ENCODE measurements around the gene KCTD15.
A peak's percentile ranks its signal among the peaks of the same experiment; 100 is the strongest.

KCTD15 gene, protein sequence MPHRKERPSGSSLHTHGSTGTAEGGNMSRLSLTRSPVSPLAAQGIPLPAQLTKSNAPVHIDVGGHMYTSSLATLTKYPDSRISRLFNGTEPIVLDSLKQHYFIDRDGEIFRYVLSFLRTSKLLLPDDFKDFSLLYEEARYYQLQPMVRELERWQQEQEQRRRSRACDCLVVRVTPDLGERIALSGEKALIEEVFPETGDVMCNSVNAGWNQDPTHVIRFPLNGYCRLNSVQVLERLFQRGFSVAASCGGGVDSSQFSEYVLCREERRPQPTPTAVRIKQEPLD

DNA sequence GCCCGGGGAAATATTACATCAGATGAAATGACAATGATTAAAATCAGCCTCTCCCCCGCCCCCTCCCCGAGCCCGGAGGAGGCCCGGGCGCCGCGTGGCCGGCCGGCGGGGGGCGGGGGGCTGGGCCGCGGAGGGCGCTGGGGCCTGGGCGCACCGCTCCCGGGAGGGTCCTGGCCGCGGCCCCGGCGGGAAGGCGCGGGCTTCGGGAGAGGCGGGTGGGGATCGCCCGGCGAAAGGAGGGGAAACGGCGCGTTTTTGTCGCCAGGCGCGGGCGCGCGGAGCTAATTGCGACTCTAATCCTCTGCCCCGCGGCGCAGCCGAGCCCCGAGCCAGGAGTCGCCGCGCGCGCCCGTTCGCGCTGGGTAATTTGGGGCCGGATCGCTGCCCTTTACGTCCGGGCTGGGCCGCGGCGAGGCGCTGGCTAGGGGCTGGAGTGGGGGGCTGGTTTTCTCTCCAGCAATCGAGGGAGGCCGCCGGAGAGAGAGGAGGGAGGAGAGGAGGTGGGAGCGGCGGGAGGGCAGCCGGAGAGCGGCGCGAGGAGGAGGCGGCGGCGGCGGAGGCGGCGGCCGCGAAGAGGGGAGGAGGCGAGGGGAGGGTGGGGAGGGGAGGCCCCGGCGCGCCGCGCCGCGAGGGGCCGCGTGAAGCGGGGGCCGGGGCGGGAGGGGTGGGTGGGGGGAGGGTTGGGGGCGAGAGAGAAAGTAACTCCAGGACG lies at the start of gene KCTD15:
KCTD15 (plus strand) TSS at position 707 of the 712 bp plus-strand sequence. CDS start 3,585 bp downstream, outside the sequence.
- DNase-seq = no peak

DNA sequence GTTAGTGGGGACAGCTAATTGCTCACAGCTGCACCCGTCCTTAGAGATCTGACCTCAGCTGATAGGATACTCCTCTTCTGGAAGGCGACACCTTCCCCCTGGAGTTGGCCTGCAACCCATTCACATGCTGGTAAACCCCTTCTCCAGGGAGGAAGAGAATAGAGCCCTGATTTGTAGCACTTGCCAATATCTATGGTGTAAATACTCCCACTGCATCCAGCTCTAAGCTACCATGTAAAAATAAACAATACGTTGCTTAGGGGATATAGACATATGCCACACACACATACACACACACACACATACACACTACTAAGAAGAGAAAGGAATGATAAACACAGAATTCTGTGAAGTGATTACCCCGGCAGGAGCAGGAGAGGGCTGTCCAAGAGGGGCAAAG lies 49.4 kb upstream of the KCTD15 start:
- no peak for DNase-seq

DNA sequence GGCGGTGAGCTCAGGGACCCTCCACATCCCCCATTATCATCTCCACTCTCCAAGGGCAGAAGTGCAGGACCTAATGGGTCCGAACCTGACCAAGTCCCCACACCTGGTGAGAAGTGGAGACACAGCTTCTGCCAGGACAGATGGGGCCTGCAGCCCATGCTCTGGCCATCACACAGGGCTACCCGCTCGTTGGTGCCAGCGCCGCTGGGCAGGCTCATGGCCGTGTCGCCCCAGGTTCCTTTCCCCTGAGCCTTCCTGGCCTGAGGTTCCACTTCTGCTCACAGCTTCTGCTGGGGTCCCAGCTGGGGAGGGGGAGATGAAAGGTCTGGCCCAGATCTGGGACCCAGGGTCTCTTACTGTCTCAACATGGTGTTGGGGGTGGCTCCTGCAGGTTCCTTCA lies 48.4 kb upstream of the KCTD15 start:
- no peak for DNase-seq

DNA sequence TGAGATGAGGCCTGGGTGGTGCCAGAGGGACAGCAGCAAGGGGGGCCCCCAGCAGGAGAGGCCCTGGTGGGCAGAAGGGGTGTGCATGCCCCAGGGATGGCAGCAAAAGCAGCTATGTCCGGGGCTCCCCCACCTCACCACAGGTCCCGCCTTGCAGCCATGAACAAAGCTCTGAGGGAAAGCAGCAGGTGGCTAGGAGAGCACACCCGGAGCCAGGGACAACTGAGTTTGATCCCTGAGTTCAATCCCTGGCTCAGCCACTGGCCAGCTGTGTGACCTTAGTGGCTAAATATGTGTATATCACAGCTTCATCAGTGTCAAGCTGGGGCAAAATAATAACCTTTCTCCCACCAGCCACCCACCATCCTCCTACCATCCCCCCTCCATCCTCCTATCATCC lies 47.7 kb upstream of the KCTD15 start:
- DNase-seq = no peak

DNA sequence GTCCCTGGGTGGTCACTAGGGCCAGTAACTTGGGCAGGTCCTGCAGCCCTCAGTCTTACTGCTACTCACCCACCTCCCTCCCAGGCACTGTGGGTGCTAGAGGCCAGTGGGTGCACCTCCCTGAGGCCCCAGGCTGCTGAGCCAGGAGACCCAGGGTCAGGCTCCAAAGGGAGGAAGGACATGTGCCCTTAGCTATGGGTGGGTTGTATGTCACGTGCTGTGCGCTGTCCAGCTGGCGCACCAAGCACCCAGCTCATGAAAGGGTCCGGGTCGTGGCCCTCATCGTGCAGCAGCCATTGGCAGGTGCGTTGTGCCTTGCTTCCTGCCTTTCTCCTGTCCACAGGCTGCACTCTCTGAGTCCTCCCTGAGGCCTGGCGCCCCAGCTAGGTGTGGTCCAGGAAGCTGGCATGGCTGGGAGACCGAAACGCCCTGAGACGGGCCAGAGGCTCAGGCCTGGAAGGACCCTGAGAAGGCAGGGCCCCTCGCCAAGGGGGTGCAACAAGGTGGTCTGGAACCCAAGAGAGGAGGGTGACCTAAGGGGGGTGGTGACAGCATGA lies 47.0 kb upstream of the KCTD15 start:
- no peak for DNase-seq

DNA sequence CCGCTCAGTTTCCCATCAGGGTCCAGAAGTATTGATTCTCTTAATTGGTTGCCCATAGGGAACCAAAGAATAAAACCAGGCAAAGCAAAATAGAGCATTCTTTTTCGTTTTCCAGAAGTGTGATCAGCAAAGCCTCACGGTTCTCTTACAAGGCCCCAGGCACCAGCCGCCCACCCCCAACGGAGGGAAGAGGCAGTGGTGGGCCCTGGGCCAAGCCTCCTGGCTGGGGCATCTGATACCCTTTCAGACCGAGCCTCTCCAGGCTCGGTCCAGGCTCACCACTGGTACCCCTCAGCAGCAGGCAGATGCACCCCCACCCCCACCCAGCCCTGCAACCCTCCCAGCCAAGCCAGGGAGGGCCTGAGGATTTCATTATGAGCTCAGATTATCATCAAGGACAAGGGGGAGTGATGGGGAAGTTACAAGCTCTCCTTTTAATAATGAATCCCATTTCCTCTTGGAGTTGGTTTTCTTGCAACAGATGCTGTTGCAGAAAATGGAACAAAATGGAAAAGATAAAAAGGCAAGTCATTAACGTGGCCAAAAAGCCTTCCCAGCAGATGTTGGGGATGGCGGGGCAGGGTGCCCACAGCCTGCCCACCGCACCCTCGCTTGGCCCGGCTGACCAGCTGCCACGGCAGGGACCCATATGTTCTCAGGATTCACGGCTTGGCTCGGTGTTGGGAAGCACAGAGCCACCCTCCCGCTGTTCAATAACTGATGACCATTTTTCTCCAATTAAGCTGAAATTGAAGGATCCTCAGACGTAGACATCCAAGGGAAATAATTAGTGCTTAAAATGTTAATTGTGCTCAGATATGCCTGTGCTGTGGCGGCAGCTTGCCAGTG lies 45.9 kb upstream of the KCTD15 start:
- DNase-seq = no peak

DNA sequence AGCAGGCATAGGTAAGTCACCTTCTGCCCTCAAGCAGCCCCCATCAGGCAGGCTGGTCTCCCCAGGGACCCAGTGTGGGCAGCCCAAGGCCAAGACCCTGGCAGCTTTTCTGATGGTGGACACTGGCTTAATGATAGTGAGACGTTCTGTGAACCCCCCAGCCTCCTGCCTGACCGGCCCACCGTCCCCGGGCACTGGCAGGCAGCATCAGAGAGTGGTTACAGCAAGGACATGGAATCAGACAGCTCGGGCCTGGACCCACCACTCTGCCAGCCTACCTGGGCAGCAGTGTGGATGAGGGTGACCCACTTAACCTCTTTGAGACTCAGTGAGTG lies 45.3 kb upstream of the KCTD15 start:
- no peak for DNase-seq

DNA sequence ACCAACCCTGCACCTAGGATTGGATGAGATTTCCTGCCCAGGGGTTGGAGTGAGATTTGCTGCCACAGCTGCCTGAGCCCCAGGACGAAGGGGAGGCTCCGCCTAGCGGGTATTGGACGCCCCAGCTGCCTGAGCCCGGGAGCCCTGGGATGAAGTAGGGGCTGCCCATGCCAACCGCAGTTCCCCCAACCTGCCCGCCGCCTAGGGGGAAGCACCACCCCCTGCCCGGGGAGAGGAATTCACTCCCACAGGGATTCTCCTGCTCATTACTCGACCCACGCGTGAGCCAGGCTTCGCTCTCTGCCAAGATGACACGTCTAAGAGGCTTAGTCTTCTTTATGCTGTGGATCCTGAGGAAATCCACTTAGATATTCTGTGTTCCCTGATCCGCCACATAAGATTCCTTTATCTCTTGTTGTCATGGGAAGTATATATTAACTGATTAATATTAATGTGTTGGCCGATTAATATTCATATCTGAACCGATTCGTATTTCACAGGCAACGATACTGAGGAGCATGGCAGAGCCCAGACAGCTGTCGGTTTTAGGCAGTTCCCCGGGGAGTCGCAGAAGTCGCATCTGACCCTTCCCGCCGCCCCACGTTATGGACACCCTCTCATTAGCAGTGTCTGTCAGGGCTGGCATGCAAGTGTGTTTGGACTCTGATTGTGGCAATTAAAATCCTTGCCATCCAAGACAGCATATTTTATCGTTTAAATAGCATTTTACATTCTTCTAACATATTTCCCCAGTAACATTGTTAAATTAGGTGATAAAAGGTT lies 44.5 kb upstream of the KCTD15 start:
- DNase-seq = no peak

DNA sequence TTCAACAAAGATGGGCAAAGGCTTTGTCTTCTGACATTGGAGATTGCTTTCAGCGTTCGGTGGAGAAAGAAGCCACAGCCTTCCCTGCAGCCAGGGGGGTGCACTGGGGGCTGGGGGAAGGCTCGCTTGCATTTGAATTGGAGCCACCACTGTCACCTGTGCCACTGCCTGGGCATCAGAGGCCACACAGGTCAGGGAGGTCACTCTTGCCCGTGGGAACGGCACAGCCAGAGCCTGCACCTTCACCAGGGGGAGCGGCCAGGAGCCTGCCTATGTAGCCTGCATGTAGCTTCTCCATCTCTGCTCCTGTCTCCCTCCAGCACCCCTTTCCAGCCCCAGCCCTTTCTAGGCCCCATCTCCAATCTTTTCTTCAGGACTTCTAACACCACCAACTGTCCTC lies 43.7 kb upstream of the KCTD15 start:
- DNase-seq = no peak

DNA sequence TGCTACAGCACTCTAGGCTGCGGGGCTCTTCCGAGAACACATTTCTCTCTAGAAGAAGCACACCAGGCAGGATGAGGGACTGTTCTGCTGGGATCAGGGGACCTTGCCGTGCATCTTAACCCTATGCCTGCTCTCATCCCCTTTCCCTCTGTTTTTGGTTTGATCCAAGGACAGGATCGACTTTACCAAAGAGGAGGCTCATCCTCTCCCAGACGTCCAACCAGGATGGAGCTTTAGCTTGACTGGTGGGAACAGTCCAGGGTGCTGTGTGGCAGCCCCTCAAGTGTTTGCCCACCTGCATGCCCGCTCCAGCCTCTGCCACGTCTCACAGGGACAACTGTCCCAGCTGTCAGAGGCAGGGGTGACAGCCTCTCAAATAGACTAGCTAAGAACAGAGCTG lies 42.3 kb upstream of the KCTD15 start:
- DNase-seq = no peak

DNA sequence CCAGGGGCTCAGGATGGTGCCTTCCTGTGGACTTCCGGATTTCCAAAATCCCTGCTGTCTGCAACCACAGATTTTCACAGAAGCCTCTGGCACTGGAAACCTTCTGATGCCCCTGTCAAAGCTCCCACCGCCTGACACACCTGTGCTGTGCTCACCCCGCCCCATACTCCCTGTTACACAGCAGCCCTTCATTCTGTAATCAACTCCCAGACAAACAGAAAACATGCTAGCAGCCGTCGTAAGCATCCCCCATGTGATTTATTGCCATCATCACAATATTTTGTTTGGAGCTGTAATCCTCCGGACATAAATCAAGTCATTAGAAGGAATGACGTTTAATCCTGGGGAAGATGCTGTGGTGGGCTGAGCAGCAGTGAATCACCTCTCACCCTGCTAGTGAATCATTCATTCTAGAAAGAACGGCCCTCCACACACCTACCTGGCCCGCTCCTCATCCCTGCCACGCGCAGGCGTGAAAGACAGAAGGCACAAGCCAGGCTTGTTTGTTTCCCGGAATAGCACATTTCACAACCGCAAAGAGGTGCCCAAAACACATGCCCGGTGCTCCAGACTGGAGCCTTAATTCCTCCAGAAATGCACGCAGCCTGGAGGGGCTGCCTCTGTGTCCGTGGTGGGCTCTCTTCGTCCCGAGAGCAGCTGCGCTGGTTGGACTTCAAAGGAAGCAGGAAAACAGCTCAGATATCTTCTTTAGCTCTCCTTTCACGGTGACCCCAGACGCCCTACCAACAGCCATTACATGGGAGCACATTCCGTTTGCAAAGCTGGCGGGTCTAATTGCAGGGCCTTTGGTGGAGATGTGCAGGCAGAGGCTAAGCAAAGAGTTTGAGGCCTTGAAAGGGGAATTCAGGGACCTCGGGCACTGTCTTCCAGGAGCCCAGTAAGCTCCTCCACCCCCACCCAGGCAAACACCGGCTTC lies 41.3 kb upstream of the KCTD15 start:
- no peak for DNase-seq

DNA sequence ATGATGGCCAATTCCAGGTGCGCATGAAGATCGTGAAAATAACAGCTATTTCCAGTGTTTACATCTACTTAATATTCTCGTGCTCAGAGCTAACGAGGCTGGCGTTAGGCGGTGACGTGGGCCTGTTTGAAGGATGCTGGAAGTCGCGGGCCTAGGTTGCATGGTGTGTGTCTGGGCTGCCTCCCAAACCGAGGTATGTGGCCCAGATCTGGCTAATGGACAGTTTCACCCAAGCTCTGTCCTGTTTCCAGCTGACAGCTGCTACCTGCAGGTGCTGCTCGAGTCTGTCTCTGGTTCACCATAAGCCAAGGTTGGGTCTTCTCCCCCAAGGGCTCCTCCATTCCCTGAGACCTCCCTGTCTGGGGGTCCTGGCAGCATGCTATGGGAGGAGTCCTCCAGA lies 40.5 kb upstream of the KCTD15 start:
- DNase-seq = peak in 1 of 2 experiments; percentile 18

DNA sequence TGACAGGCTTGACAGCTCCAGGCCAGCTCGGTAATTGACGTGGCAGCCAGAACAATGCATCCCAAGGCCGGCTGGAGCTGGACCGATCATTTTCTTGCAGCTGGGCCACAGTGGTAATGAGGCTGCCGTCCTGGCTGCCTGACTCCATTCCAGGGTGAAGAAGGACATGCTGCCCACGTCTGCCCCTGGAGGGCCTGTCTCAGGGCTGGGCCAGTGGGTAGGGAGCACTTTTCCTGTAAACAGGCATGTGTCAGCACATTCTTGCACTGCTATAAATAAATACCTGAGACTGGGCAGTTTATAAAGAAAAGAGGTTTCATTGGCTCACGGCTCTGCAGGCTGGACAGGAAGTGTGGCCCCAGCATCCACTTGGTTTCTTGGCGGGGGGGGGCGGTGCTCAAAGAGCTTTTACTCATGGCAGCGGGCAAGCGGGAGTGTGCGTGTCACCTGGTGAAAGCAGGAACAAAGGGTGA lies 38.1 kb upstream of the KCTD15 start:
- DNase-seq = no peak

DNA sequence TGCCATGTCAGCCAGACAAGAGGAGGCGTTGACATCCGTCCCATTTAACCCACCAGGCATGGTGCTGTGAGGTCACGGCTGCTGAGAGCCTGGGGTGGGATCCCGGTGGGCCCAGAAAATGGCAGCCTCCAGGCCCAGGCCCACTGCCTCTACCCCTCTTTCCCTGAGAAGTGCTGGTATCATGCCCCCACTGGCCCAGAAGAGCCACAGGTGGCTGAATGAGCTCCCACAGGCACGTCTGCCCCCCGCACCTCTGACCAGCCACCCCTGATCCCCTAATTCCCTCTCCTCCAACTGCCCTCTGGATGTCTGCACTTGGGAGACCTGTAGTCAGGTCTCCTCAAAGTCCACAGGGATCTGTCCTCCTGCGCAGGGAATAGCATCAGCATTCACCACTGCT lies 37.3 kb upstream of the KCTD15 start:
- DNase-seq = no peak

DNA sequence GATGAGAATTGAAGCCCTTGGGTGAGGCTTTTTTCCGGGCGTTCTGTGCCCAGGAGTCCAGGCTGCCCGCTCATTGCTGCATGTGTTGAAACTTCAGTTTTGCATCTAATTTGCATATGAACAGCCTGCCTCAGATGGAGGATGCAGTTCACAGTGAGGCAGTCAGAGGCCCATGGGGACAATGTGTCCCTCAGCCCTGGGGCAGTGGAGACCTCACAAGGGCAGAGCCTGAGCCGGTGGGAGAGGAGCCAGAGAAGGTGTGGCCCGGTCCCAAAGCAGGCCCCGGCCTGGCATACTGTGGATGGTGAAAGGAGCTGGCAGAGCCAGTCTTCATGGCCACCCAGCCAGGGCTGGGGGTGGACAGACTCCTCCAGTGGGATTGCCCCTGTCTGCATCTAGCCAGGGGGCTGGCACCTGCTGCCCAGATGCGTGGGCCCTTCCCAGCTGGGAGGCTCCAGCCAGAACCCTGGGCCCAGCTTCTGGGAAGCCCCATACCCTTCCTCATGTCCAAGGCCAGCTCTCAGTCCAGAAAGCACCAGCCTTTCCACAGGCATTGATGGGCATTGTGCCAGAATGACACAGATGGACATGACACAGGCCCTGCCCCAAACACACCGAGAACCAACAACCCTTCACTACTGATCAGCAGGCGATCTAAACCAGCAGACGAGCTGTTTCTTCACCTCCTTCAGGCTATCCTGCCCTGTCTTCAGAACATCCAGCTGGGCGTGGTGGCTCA lies 32.9 kb upstream of the KCTD15 start:
- peak in 1 of 2 experiments; percentile 60 for DNase-seq

DNA sequence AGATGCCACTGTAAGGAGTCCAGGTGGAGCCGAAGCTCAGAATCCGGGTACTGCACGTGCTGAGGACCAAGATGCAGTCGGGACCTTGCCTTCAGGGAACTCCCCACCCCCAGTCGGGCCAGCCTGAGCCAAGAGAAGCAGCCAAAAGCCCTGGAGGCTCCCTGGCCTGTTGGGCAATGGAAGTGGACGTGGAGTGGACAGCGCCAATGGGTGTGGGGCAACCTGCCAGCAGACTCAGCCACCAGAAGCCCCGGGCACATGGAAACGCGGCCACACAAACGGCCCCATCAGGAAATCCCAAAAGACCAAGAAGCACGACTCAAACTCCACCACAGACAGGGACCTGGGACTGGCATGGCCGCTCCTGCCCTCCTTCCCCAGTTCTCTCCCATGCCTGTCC lies 30.0 kb upstream of the KCTD15 start:
- DNase-seq = no peak

DNA sequence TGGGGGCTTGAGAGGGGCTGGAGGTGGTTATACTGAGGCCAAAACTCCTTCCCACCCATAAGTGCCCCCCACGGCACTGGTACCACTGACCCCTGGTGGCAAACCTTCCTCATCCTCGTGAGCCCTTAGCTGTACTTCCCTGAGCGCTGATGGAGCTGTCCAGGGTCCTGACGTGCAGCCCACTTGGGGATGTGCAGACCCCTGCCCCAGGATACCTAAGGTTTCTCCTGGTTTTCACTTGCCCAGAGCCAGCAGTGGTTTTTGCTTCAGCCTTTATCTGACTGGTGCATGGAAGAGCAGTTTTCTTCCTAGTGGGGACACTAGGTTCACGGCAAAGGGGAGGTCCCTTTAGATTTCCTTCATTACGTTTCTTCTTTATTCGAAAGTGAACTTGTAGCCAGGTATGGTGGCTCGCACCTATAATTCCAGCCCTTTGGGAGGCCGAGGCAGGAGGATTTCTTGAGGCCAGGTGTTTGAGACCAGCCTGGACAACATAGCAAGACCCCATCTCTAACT lies 28.7 kb upstream of the KCTD15 start:
- no peak for DNase-seq

DNA sequence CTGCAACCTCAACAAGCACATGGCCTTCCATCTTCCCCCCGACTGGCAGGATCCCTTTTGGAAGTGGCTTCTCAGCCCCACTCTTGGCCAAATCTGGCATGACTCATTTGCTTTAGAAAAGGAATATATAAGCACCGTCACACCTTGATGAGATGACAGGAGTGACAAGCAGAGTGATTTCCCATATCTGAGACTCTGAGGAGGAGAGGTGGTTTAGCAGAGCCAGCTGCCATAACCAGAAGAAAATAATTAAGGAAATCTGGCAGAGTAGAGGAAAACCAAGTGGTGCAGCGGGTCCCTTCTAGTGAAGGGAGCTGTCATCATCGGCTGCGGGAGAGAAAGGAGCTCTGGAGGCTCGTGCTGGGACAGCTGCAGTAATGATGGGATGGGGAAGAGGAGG lies 27.5 kb upstream of the KCTD15 start:
- no peak for DNase-seq

DNA sequence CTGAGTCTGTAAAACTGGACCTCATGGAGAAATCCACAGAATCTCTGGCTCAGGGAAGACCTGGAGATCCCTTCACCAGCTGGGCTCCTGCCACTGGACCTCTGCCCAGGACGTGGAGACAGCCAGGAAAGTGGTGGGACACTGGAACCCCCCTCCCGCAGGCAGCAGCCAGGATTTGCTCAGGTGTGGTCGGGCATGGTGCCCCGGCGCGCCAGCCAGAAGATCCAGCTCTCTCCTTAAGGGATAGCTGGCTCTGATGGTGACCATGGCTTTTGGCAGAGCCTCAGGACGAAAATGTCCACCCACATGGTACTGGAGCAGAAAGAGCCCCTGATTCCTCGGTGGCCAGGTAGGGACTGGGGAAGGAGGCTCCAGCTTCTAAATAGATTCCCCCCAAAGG lies 26.6 kb upstream of the KCTD15 start:
- no peak for DNase-seq

DNA sequence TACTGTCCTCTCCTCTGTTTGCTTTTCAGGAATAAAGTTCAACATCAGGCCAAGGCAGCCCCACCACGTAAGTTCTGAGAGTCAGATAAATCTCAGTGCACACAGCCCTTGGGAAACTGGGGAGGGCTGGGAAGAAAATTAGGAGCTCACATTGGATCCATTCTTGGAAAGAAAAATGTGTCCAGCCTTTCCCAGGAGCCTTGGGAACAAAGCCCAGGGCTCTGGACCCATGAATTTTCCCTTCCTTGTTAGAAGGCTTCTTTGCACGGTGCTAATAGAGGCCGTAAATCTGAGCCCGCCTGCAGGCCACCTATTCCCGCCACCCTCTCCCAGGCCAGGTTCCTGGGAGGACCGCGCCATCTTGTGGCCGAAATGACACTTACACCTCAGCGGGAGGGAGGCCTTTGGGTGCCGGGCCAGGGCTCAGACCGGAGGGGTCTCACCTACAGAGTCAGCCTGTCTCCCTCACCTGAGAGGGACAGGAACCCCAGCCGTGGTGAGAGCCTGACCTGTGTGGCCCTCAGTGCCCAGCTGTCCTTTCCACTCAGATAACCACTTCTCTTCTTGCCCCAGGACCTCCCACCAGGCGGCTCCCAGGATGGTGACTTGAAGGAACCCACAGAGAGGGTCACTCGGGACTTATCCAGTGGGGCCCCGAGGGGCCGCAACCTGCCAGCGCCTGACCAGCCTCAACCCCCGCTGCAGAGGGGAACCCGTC lies 25.1 kb upstream of the KCTD15 start:
- peak in 1 of 2 experiments; percentile 43 for DNase-seq

All from cerebellar nuclear complex (tissue), 1 donor.